SK-N-SH (cell line): ENCODE measurements around the gene OR2H2. TPM values are rescaled to one million over a fixed set of nuclear protein-coding genes. Genes with fewer than 3 reads are reported as not detected.

Experiments used
- CTCF ChIA-PET: fragments of 300-600, 350-600 bp; formaldehyde crosslinking; extraction: SDS; loops from one replicate; lab custom pipeline; 2021; lab: Yijun Ruan, JAX
- POLR2A ChIA-PET: fragments of 350-600 bp; sonication (Branson Sonifier 250); formaldehyde crosslinking; extraction: SDS; loops from one replicate; lab custom pipeline; 2020; ENCODE audit warnings: antibody characterized with exemption, inconsistent platforms; lab: Yijun Ruan, JAX
- DNase-seq: peaks from one replicate; pipeline ENCODE4 v3.0.0; 2012
- H2AFZ ChIP-seq: fragments of 200-600 bp; sonication (generic); 2 replicates; pipeline ENCODE4 v1.8.1; 2016; ENCODE audit warnings: antibody characterized with exemption, mild to moderate bottlenecking, low read depth
- H3F3A ChIP-seq: fragments of 200-600 bp; sonication (generic); replicated peaks from 2 replicates; pipeline ENCODE3; 2016; ENCODE audit warnings: antibody characterized with exemption, mild to moderate bottlenecking; ENCODE audit not compliant: insufficient read depth
- H3K27ac ChIP-seq, 2 experiments: fragments of 200-500 bp in 1 of 2; fragments of 200-600 bp in 1 of 2; sonication (Bioruptor generic) in 1 of 2; sonication (generic), shearing (Covaris generic) in 1 of 2; 2 replicates each; pipeline versions ENCODE4 v1.5.1 to v1.6.1; 2014 to 2016; ENCODE audit warnings: low read depth in 2 of 2, inconsistent platforms in 1 of 2, low read length in 1 of 2, mild to moderate bottlenecking in 1 of 2, mixed read lengths in 1 of 2
- H3K27me3 ChIP-seq: fragments of 200-600 bp; sonication (generic), shearing (Covaris generic); 2 replicates; pipeline ENCODE4 v1.6.1; 2016; ENCODE audit warnings: mixed run types; ENCODE audit not compliant: insufficient read depth
- H3K36me3 ChIP-seq, 2 experiments: fragments of 200-500 bp in 1 of 2; fragments of 200-600 bp in 1 of 2; sonication (Bioruptor generic) in 1 of 2; sonication (generic) in 1 of 2; replicated peaks in 1 of 2; 2 replicates each; pipeline versions ENCODE3 to v1.5.1; 2014 to 2016; ENCODE audit warnings: low read length in 1 of 2, mild to moderate bottlenecking in 1 of 2; ENCODE audit not compliant: insufficient read depth in 2 of 2, control insufficient read depth in 1 of 2
- H3K4me1 ChIP-seq, 2 experiments: fragments of 200-500 bp in 1 of 2; fragments of 200-600 bp in 1 of 2; sonication (Bioruptor generic) in 1 of 2; sonication (generic), shearing (Covaris generic) in 1 of 2; 2 replicates each; pipeline versions ENCODE4 v1.5.1 to v1.6.1; 2014 to 2016; ENCODE audit warnings: low read depth in 1 of 2, low read length in 1 of 2, mixed run types in 1 of 2; ENCODE audit not compliant: insufficient read depth in 2 of 2, control insufficient read depth in 1 of 2
- H3K4me2 ChIP-seq: fragments of 200-600 bp; sonication (generic), shearing (Covaris generic); 2 replicates; pipeline ENCODE4 v1.6.1; 2017; ENCODE audit warnings: mixed run types
- H3K4me3 ChIP-seq, 2 experiments: fragments of 200-500 bp in 1 of 2; fragments of 200-600 bp in 1 of 2; sonication (Bioruptor generic) in 1 of 2; sonication (generic), shearing (Covaris generic) in 1 of 2; 2 replicates each; pipeline versions ENCODE4 v1.5.1 to v1.8.1; 2014 to 2016; ENCODE audit warnings: low read depth in 2 of 2, inconsistent platforms in 1 of 2, low read length in 1 of 2, mild to moderate bottlenecking in 1 of 2, mixed read lengths in 1 of 2, moderate library complexity in 1 of 2
- H3K79me2 ChIP-seq: fragments of 200-600 bp; sonication (generic); 2 replicates; pipeline ENCODE4 v1.8.1; 2017; ENCODE audit warnings: mild to moderate bottlenecking; ENCODE audit not compliant: insufficient read depth
- H3K9ac ChIP-seq: fragments of 200-600 bp; sonication (generic); 2 replicates; pipeline ENCODE4 v1.6.1; 2017; ENCODE audit warnings: mixed run types
- H3K9me2 ChIP-seq: fragments of 200-600 bp; sonication (generic); 2 replicates; pipeline ENCODE4 v1.6.1; 2017; ENCODE audit warnings: mixed run types
- H3K9me3 ChIP-seq: fragments of 200-600 bp; sonication (generic); 2 replicates; pipeline ENCODE4 v1.6.1; 2017; ENCODE audit warnings: mixed run types, mild to moderate bottlenecking, moderate library complexity
- H4K20me1 ChIP-seq: fragments of 200-600 bp; sonication (generic); 2 replicates; pipeline ENCODE4 v1.6.1; 2017; ENCODE audit warnings: mild to moderate bottlenecking, mixed run types; ENCODE audit not compliant: insufficient read depth
- EZH2phosphoT487 ChIP-seq: fragments of 200-600 bp; sonication (generic); IDR thresholded peaks from 2 replicates; pipeline ENCODE4 v1.6.1; 2017; ENCODE audit warnings: low read depth, mixed run types, mild to moderate bottlenecking, antibody characterized with exemption, moderate library complexity, borderline replicate concordance
- FOSL2 ChIP-seq: IDR thresholded peaks from 2 replicates; pipeline ENCODE4 v1.4.0; 2012; ENCODE audit warnings: low read depth, mild to moderate bottlenecking, moderate library complexity, borderline replicate concordance
- GABPA ChIP-seq: IDR thresholded peaks from 2 replicates; pipeline ENCODE4 v1.4.0; 2012; ENCODE audit warnings: low read depth, mild to moderate bottlenecking
- IRF3 ChIP-seq: fragments of 150-350 bp; IDR thresholded peaks from 2 replicates; pipeline ENCODE4 v1.6.1; 2016; ENCODE audit warnings: mild to moderate bottlenecking, low read depth, low read length
- JUND ChIP-seq: IDR thresholded peaks from 2 replicates; pipeline ENCODE4 v1.4.0; 2012
- NFIC ChIP-seq: IDR thresholded peaks from 2 replicates; pipeline ENCODE4 v1.4.0; 2012; ENCODE audit warnings: borderline replicate concordance
- POLR2AphosphoS5 ChIP-seq: IDR thresholded peaks from 2 replicates; pipeline ENCODE4 v1.6.1; 2012; ENCODE audit warnings: low read depth, low read length
- RAD21 ChIP-seq: IDR thresholded peaks from 2 replicates; pipeline ENCODE4 v1.6.1; 2012; ENCODE audit warnings: mild to moderate bottlenecking, low read length
- SMC3 ChIP-seq: IDR thresholded peaks from 2 replicates; pipeline ENCODE4 v1.6.1; 2012; ENCODE audit warnings: low read depth, low read length, improper control_type of control experiment
- TAF1 ChIP-seq: IDR thresholded peaks from 2 replicates; pipeline ENCODE4 v1.6.1; 2012; ENCODE audit warnings: low read depth, mild to moderate bottlenecking, low read length, moderate library complexity, borderline replicate concordance
- TCF12 ChIP-seq: IDR thresholded peaks from 2 replicates; pipeline ENCODE4 v1.4.0; 2012
- USF2 ChIP-seq: fragments of 150-350 bp; IDR thresholded peaks from 2 replicates; pipeline ENCODE4 v1.6.1; 2017; ENCODE audit warnings: antibody characterized with exemption, low read length, low read depth, borderline replicate concordance
- WGBS: methylation state at CpG from one replicate; pipeline ENCODE4 v1.1.6; 2017; ENCODE audit warnings: low lambda C conversion rate; 5-methylcytosine and 5-hydroxymethylcytosine counted together
- polyA plus RNA-seq, 3 experiments: library from polyadenylated mRNA; depleted of rRNA; stranded (reverse); fragments of >200 nt; gene quantifications; 2 replicates each; pipeline ENCODE4 v1.2.3, GENCODE V29; 2012
- TF ChIP-seq, protein P1 (sequence below): IDR thresholded peaks from 2 replicates; pipeline ENCODE4 v1.4.0; 2012; ENCODE audit warnings: low read depth, borderline replicate concordance
- TF ChIP-seq, protein P2 (sequence below): IDR thresholded peaks from 2 replicates; pipeline ENCODE4 v1.6.1; 2012; ENCODE audit warnings: mild to moderate bottlenecking, low read depth, low read length, moderate library complexity

Gene OR2H2
- polyA plus RNA-seq, 1 of the 3 experiments (the other 2 are of a cell fraction): not detected

DNA sequence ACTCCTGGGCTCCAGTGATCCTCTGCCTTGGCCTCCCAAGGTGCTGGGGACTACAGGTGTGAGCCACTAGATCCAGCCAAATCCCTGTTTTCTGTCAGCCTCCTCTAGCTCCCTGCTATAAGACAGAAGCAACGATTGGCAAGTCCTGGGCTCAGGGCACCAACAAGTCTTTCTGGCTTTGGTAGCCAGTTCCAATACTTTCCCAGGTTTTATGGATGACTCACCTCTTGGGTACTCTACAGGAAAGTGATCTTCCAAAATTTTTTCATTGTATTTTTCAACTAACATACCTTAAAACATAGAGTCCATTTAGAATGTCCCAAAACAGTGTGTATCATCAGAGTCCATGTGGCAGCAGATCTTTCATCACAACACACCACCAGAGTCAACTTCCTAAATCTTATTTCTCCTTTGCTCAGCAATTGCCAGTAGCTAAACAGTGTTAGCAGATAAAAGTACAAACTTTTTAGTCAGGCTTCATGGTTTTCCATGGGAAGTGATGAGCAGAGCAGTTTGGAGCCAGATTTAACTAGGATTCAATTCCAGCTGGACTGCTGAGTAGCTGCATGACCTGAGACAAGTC lies 34.7 kb downstream of the OR2H2 start:
- Histone ChIP-seq H3K4me3 (no peak overlapping the region), H3K9me2 (no peaks in the 10 kb centered on the region), H3K4me2 (no peak overlapping the region), H3K27me3 (no peaks in the 10 kb centered on the region), H3K79me2 (no peaks in the 10 kb centered on the region), H3F3A (no peaks in the 10 kb centered on the region), H4K20me1 (no peaks in the 10 kb centered on the region), H2AFZ (no peak overlapping the region), H3K27ac (no peak overlapping the region), H3K9ac (no peak overlapping the region), H3K36me3 (peaks cover 16 to 63% of the 10 kb centered on the region in 2 experiments), H3K4me1 (no peaks in the 10 kb centered on the region), H3K9me3 (no peaks in the 10 kb centered on the region)
- ChIA-PET POLR2A (interaction anchor here (1.2 to 1.3 kb wide), 2 partner anchors 13 kb away, joined by 3 read pairs; partner anchors contain the start of gene GABBR1), CTCF (interaction anchor here (0.7 kb wide), 2 partner anchors 9 to 34 kb away, joined by 3 to 4 read pairs; no protein-coding TSS in a partner anchor)
- 71% methylated on average over 1 of the region's 1 CpG for WGBS
- TF ChIP-seq, protein P1, sequence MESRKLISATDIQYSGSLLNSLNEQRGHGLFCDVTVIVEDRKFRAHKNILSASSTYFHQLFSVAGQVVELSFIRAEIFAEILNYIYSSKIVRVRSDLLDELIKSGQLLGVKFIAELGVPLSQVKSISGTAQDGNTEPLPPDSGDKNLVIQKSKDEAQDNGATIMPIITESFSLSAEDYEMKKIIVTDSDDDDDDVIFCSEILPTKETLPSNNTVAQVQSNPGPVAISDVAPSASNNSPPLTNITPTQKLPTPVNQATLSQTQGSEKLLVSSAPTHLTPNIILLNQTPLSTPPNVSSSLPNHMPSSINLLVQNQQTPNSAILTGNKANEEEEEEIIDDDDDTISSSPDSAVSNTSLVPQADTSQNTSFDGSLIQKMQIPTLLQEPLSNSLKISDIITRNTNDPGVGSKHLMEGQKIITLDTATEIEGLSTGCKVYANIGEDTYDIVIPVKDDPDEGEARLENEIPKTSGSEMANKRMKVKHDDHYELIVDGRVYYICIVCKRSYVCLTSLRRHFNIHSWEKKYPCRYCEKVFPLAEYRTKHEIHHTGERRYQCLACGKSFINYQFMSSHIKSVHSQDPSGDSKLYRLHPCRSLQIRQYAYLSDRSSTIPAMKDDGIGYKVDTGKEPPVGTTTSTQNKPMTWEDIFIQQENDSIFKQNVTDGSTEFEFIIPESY: no peak
- TF ChIP-seq SMC3 (no peak), JUND (no peak), TCF12 (no peak), TAF1 (no peak), EZH2phosphoT487 (no peak), IRF3 (no peak)
- TF ChIP-seq, protein P2, sequence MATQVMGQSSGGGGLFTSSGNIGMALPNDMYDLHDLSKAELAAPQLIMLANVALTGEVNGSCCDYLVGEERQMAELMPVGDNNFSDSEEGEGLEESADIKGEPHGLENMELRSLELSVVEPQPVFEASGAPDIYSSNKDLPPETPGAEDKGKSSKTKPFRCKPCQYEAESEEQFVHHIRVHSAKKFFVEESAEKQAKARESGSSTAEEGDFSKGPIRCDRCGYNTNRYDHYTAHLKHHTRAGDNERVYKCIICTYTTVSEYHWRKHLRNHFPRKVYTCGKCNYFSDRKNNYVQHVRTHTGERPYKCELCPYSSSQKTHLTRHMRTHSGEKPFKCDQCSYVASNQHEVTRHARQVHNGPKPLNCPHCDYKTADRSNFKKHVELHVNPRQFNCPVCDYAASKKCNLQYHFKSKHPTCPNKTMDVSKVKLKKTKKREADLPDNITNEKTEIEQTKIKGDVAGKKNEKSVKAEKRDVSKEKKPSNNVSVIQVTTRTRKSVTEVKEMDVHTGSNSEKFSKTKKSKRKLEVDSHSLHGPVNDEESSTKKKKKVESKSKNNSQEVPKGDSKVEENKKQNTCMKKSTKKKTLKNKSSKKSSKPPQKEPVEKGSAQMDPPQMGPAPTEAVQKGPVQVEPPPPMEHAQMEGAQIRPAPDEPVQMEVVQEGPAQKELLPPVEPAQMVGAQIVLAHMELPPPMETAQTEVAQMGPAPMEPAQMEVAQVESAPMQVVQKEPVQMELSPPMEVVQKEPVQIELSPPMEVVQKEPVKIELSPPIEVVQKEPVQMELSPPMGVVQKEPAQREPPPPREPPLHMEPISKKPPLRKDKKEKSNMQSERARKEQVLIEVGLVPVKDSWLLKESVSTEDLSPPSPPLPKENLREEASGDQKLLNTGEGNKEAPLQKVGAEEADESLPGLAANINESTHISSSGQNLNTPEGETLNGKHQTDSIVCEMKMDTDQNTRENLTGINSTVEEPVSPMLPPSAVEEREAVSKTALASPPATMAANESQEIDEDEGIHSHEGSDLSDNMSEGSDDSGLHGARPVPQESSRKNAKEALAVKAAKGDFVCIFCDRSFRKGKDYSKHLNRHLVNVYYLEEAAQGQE: no peak
- no peak for DNase-seq

- no peaks in the 10 kb centered on the region for H4K20me1 ChIP-seq
- no peaks in the 10 kb centered on the region; a peak in 2 of 4 replicates for H3K4me1 ChIP-seq
- no peak overlapping the region for H3K27ac ChIP-seq
- no peak overlapping the region for H3K4me3 ChIP-seq
- no peak overlapping the region for H2AFZ ChIP-seq
- no peak for DNase-seq
- no peak overlapping the region for H3K4me2 ChIP-seq
- 73% methylated on average over 4 of the region's 4 CpGs for WGBS
- H3K36me3 ChIP-seq: peaks cover 16 to 63% of the 10 kb centered on the region in 2 experiments
- TF ChIP-seq NFIC (no peak), TAF1 (no peak), FOSL2 (no peak), GABPA (no peak), USF2 (no peak), SMC3 (no peak), RAD21 (no peak), POLR2AphosphoS5 (no peak)
- TF ChIP-seq, protein P2: no peak
- no peaks in the 10 kb centered on the region for H3F3A ChIP-seq
- H3K9me2 ChIP-seq: no peaks in the 10 kb centered on the region
- H3K79me2 ChIP-seq: no peaks in the 10 kb centered on the region
- POLR2A ChIA-PET: interaction anchor here (1.2 to 1.3 kb wide), 2 partner anchors 12 to 14 kb away, joined by 3 read pairs; partner anchors contain the start of gene GABBR1
- CTCF ChIA-PET: interaction anchor here (0.7 kb wide), 1 partner anchor 33 kb away, joined by 3 read pairs; no protein-coding TSS in a partner anchor
- H3K27me3 ChIP-seq: no peaks in the 10 kb centered on the region
- no peak overlapping the region for H3K9ac ChIP-seq
- no peaks in the 10 kb centered on the region for H3K9me3 ChIP-seq
Measured at GRCh38 chr6:29620630-29621029, 35.7 kb downstream of the OR2H2 start.
